B cell (primary cell): ENCODE data around the gene RMDN2. TPM values are rescaled to one million over a fixed set of nuclear protein-coding genes. Genes with fewer than 3 reads are reported as not detected.

Source experiments
- ATAC-seq: fragments of 200-7000 bp; cut with Tn5 transposase; one replicate; pipeline ENCODE4 v1.10.0; 2021; ENCODE audit warnings: low read depth, mild to moderate bottlenecking, moderate number of reproducible peaks, moderate library complexity
- CTCF ChIA-PET: fragments of 350-600 bp; sonication (Branson Sonifier 250); formaldehyde crosslinking; loops from one replicate; lab custom pipeline; 2021; ENCODE audit warnings: antibody characterized with exemption, inconsistent platforms; lab: Charles Lee
- POLR2A ChIA-PET: fragments of 350-600 bp; sonication (Branson Sonifier 250); formaldehyde crosslinking; loops from one replicate; lab custom pipeline; 2021; ENCODE audit warnings: antibody characterized with exemption; lab: Charles Lee
- DNase-seq: peaks from one replicate; pipeline ENCODE4 v3.0.0; 2013
- H2AFZ ChIP-seq: 2 replicates; pipeline ENCODE4 v1.6.1; 2012; ENCODE audit warnings: mild to moderate bottlenecking, low read depth, low read length; ENCODE audit not compliant: insufficient read depth, poor library complexity, severe bottlenecking
- H3K27ac ChIP-seq, 2 donors: 1 replicate in 1 of 2; 2 replicates in 1 of 2; pipeline ENCODE4 v1.5.1; 2012 to 2013; ENCODE audit warnings: low read length in 2 of 2, mild to moderate bottlenecking in 2 of 2, moderate library complexity in 1 of 2
- H3K27me3 ChIP-seq, 4 experiments: fragments of 200-600 bp in 1 of 4; sonication (generic) in 1 of 4; replicated peaks in 1 of 4; 1 replicate in 2 of 4; 2 replicates in 2 of 4; pipeline versions ENCODE4 v1.6.1 to v1.7.0; 2013 to 2016; ENCODE audit warnings: low read length in 3 of 4, mild to moderate bottlenecking in 2 of 4, mixed read lengths in 1 of 4, moderate library complexity in 1 of 4; ENCODE audit not compliant: insufficient read depth in 4 of 4, control insufficient read depth in 3 of 4; ENCODE audit errors: control extremely low read depth in 1 of 4
- H3K36me3 ChIP-seq, 2 experiments: replicated peaks in 1 of 2; 1 replicate in 1 of 2; 2 replicates in 1 of 2; pipeline versions ENCODE4 v1.6.1 to v1.7.1; 2013; ENCODE audit warnings: low read length in 1 of 2; ENCODE audit not compliant: insufficient read depth in 2 of 2, control insufficient read depth in 1 of 2; ENCODE audit errors: control extremely low read depth in 1 of 2, extremely low read depth in 1 of 2
- H3K4me1 ChIP-seq, 2 donors: fragments of 200-600 bp in 1 of 2; sonication (generic) in 1 of 2; 1 replicate in 1 of 2; 2 replicates in 1 of 2; pipeline versions ENCODE4 v1.5.1 to v1.6.1; 2013 to 2017; ENCODE audit warnings: low read length in 2 of 2; ENCODE audit not compliant: control insufficient read depth in 2 of 2, insufficient read depth in 2 of 2
- H3K4me2 ChIP-seq: replicated peaks from 2 replicates; pipeline ENCODE3; 2012; ENCODE audit warnings: mild to moderate bottlenecking, low read depth, low read length; ENCODE audit not compliant: poor library complexity, severe bottlenecking
- H3K4me3 ChIP-seq, 5 experiments: fragments of 200-600 bp in 1 of 5; sonication (generic) in 1 of 5; 1 replicate in 3 of 5; 2 replicates in 2 of 5; pipeline versions ENCODE4 v1.5.1 to v1.7.0; 2011 to 2016; ENCODE audit warnings: low read length in 4 of 5, mild to moderate bottlenecking in 4 of 5, low read depth in 2 of 5, control low read depth in 1 of 5, moderate library complexity in 1 of 5; ENCODE audit not compliant: insufficient read depth in 1 of 5; ENCODE audit errors: control extremely low read depth in 1 of 5, extremely low read depth in 1 of 5
- H3K79me2 ChIP-seq: fragments of 200-600 bp; sonication (generic); one replicate; pipeline ENCODE4 v1.6.0; 2016; ENCODE audit warnings: low read length; ENCODE audit not compliant: control insufficient read depth, insufficient read depth
- H3K9ac ChIP-seq: fragments of 200-600 bp; sonication (generic); 2 replicates; pipeline ENCODE4 v1.6.1; 2017; ENCODE audit warnings: mild to moderate bottlenecking, low read length, moderate library complexity
- H3K9me3 ChIP-seq, 3 donors: one replicate each; pipeline versions ENCODE4 v1.6.1 to v1.7.1; 2013; ENCODE audit warnings: low read length in 2 of 3; ENCODE audit not compliant: control insufficient read depth in 2 of 3, insufficient read depth in 1 of 3; ENCODE audit errors: control extremely low read depth in 1 of 3
- H4K20me1 ChIP-seq: 2 replicates; pipeline ENCODE4 v1.6.0; 2012; ENCODE audit warnings: mild to moderate bottlenecking, low read length; ENCODE audit not compliant: insufficient read depth, control insufficient read depth, poor library complexity, severe bottlenecking
- H3K27ac Mint-ChIP-seq: one replicate; pipeline ENCODE4 v1.8.0; 2021; ENCODE audit warnings: mixed read lengths
- H3K27me3 Mint-ChIP-seq: one replicate; pipeline ENCODE4 v1.8.0; 2021; ENCODE audit warnings: mixed read lengths
- H3K4me1 Mint-ChIP-seq: one replicate; pipeline ENCODE4 v1.8.0; 2021; ENCODE audit warnings: mixed read lengths
- H3K4me3 Mint-ChIP-seq: one replicate; pipeline ENCODE4 v1.8.0; 2021; ENCODE audit warnings: mixed read lengths
- H3K9me3 Mint-ChIP-seq: one replicate; pipeline ENCODE4 v1.8.0; 2022; ENCODE audit warnings: mixed read lengths; ENCODE audit not compliant: insufficient read depth
- CTCF ChIP-seq: fragments of 200-600 bp; IDR thresholded peaks from one replicate; pipeline ENCODE4 v1.8.0; 2022; ENCODE audit warnings: antibody characterized with exemption, mild to moderate bottlenecking
- EZH2 ChIP-seq: IDR thresholded peaks from 2 replicates; pipeline ENCODE4 v1.6.1; 2012; ENCODE audit warnings: borderline replicate concordance, low read depth, mild to moderate bottlenecking, moderate library complexity, low read length; ENCODE audit not compliant: insufficient read depth, poor library complexity, severe bottlenecking
- WGBS: methylation state at CpG from one replicate; pipeline ENCODE4 v1.1.5; 2013; ENCODE audit warnings: missing lambda C conversion rate; ENCODE audit not compliant: insufficient coverage; 5-methylcytosine and 5-hydroxymethylcytosine counted together
- intact Hi-C: fragments of 100-400 bp; cut with micrococcal nuclease; formaldehyde crosslinking; loops from one replicate; pipeline ENCODE4 v1.10.0; 2022
- polyA plus RNA-seq: library from polyadenylated mRNA; depleted of rRNA; stranded (reverse); fragments of >200 nt; gene quantifications from 2 replicates; pipeline ENCODE4 v1.2.3, GENCODE V29; 2012
- total RNA-seq, 2 donors: library from RNA; stranded (reverse); fragments of 120-200 nt in 1 of 2; gene quantifications; 1 replicate in 1 of 2; 2 replicates in 1 of 2; pipeline versions ENCODE4 v1.2.3 to v1.2.4, GENCODE V29; 2013 to 2022

The RMDN2 gene
- total and polyA plus RNA-seq, 2 donors (not counting 1 experiment from before 2014, with no cell fraction given): 6.4 to 6.6 TPM

- no peaks in the 10 kb centered on the region for H4K20me1 ChIP-seq
- H3K27ac ChIP-seq: no peak overlapping the region
- H3K9me3 ChIP-seq: no peaks in the 10 kb centered on the region
- no peak overlapping the region for H3K9ac ChIP-seq
- no peak overlapping the region for H3K4me2 ChIP-seq
- intact Hi-C loops: no loop called here
- POLR2A ChIA-PET: no interaction called here
- no peaks in the 10 kb centered on the region for H3K27me3 ChIP-seq
- no peak overlapping the region for H3K4me3 ChIP-seq
- H2AFZ ChIP-seq: no peak overlapping the region
- H3K9me3 Mint-ChIP-seq: no peaks in the 10 kb centered on the region
- CTCF ChIA-PET: no interaction called here
- H3K27ac Mint-ChIP-seq: no peak overlapping the region
- H3K27me3 Mint-ChIP-seq: peaks cover 9% of the 10 kb centered on the region
- no peaks in the 10 kb centered on the region for H3K4me1 Mint-ChIP-seq
- 100% methylated on average over 3 of the region's 6 CpGs for WGBS
- no peak overlapping the region for H3K4me3 Mint-ChIP-seq
- no peaks in the 10 kb centered on the region for H3K79me2 ChIP-seq
- ATAC-seq (no peak), DNase-seq (no peak)
- TF ChIP-seq CTCF (no peak), EZH2 (no peak)
- H3K36me3 ChIP-seq: no peaks in the 10 kb centered on the region
- no peaks in the 10 kb centered on the region for H3K4me1 ChIP-seq
These were observed 140.5 kb downstream of the RMDN2 start for GRCh38 chr2:38065502-38066135.

GRCh38 chr2:38066421-38067115 is 141.5 kb downstream of the RMDN2 start:
- no peaks in the 10 kb centered on the region for H3K36me3 ChIP-seq
- H3K9ac ChIP-seq: no peak overlapping the region
- Mint-ChIP-seq H3K4me3 (no peak overlapping the region), H3K27ac (no peak overlapping the region), H3K9me3 (no peaks in the 10 kb centered on the region), H3K27me3 (peaks cover 10% of the 10 kb centered on the region), H3K4me1 (no peaks in the 10 kb centered on the region)
- intact Hi-C loops: no loop called here
- no peak for TF ChIP-seq EZH2
- no peak for TF ChIP-seq CTCF
- no peak overlapping the region for H3K27ac ChIP-seq
- ChIA-PET CTCF (no interaction called here), POLR2A (interaction anchor here (0.6 kb wide), 1 partner anchor 9 kb away, joined by 3 read pairs; no protein-coding TSS in a partner anchor)
- H2AFZ ChIP-seq: no peak overlapping the region
- no peak for ATAC-seq
- H3K4me1 ChIP-seq: no peaks in the 10 kb centered on the region
- no peaks in the 10 kb centered on the region for H3K79me2 ChIP-seq
- no peaks in the 10 kb centered on the region for H3K9me3 ChIP-seq
- WGBS: 63% methylated on average over 2 of the region's 6 CpGs
- no peak for DNase-seq
- H3K4me3 ChIP-seq: no peak overlapping the region
- no peaks in the 10 kb centered on the region for H3K27me3 ChIP-seq
- no peaks in the 10 kb centered on the region for H4K20me1 ChIP-seq
- H3K4me2 ChIP-seq: no peak overlapping the region
